CD4-positive, alpha-beta T cell treated with Interleukin-17A for 1 hour (primary cell): ENCODE data around the gene NUP35.
"Not testable (repeated sequence)": the region's sequence is repeated elsewhere in the genome, so short reads cannot be mapped to it uniquely, and the experiment has no call there.

Source experiments
- DNase-seq: peaks from one replicate; pipeline ENCODE4 v3.0.0-alpha.2; 2020

NUP35 gene

GRCh38 chr2:183148955-183149354 lies 24.7 kb downstream of the NUP35 start:
- DNase-seq: no peak

DNA sequence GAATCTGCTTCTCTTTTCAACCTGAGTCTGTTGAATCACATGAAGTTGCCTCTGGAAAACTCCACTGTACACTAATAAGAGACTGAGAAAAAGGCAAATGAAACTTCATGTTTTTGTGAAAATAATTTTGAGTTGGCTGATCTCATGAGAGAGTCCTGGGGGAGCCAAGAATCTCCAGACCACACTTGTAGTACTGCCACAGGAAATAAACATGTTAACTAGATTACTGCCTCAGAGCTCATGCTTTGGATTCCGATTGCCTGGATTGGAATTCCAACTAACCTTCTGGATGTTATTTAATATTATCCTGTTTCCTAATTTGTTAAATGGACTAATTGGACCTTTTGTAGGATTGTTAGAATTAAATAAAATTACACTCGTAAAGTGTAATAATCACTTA lies 25.2 kb downstream of the NUP35 start:
- DNase-seq: no peak

DNA sequence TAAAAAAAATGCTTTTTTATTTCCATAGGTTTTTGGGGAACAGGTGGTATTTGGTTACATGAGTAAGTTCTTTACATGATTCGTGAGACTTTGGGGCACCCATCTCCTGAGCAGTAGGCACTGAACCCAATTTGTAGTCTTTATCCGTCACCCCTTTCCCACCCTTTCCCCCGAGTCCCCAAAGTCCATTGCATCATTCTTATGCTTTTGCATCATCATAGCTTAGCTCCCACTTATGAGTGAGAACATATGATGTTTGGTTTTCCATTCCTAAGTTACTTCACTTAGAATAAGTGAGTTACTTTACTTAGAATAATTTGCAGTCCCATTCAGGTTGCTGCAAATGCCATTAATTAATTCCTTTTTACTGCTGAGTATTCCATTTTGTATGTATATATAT lies 28.0 kb downstream of the NUP35 start:
- not testable (repeated sequence) for DNase-seq

GRCh38 chr2:183153967-183154366 lies 29.7 kb downstream of the NUP35 start:
- DNase-seq: no peak

- not testable (repeated sequence) for DNase-seq
Measured at GRCh38 chr2:183154772-183155171, 30.5 kb downstream of the NUP35 start.

- no peak for DNase-seq
Measured at GRCh38 chr2:183157131-183157530, 32.9 kb downstream of the NUP35 start.

DNA sequence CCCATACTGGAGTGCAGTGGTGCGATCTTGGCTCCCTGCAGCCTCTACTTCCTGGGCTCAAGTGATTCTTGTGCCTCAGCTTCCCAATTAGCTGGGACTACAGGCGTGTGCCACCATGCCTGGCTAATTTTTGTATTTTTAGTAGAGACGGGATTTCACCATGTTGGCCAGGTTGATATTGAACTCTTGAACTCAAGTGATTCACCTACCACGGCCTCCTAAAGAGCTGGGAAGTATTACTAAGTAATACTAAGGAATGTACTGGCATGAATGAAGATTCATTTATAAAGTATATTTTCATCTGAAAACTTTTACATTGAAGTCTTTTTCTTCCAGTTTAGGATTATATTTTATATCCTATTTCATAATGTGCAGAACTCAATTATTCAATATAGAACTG lies 38.1 kb downstream of the NUP35 start:
- DNase-seq: no peak

DNA sequence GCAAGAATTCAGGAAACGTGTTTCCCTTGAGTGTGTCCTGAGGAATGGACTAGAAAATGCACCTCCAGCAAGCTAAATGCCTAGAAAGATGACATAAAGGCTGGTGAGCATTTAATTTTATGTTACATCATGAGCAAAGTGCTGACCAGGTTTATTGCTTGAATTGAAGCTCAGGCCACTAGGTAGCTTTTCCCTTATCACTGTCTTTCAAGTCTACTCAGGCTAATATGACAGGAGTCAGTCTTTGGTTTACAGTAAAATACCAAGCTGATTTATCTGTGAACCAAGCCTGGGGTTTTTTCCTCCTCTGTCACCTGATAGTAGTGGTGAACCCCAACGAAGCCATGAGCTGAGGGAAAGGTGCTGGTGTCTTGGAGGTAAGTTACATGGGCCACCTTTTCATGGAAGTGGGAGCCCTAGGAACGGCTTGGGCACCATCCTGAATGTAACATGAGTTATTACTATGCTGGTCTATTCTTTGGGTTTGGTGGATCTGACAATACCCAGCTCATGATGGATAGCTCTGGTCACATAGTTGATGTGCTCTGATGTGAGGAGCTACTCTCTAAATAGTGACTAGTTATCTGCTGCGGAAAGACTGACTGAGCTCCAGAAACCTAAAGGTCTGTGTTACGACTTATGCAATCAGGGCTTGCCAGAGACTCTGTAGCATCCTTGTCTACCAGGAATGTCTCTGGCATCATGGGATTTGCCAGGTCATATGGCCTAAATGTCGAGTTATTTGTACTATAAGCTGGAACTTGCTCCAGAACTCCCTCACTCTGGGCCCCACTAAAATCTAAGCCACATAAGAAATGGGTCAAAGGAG lies 39.8 kb downstream of the NUP35 start:
- DNase-seq: no peak

DNA sequence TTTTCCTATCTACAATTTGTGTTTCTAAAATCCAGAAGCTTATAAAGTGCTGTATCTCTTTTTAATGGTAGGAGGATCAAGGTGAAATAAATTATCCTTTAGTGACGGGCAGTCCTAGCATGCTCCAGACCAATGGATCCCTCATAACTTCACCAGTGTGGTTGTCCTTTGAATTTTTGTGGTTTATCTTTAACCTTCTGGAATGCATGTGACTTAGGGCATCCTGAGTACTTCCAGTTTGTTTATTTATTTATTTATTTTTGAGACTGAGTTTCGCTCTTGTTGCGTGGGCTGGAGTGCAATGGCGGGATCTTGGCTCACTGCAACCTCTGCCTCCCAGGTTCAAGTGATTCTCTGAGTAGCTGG lies 40.4 kb downstream of the NUP35 start:
- no peak for DNase-seq

DNA sequence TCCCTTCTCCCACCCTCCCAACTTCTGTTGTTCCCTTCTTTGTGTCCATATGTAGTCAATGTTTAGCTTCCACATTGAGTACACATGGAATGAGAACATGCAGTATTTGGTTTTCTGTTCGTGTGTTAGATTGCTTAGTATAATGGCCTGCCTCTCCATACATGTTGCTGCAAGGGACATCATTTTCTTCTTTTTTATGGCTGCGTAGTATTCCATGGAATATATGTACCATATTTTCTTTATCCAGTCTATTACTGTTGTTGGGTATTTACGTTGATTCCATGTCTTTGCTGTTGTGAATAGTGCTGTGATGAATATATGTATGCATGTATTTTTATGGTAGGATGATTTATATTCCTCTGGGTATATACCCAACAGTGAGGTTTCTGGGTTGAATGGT lies 42.0 kb downstream of the NUP35 start:
- no peak for DNase-seq

DNA sequence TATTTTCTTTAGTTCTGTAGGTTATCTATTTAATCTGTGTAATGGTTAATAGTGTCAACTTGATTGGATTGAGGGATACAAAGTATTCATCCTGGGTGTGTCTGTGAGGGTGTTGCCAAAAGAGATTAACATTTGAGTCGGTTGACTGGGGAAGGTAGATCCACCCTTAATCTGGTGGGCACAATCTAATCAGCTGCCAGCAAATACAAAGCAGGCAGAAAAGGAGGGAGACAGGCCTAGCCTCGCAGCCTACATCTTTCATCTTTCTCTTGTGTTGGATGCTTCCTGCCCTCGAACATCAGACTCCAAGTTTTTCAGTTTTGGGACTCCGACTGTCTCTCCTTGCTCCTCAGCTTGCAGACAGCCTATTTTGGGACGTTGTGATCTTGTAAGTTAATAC lies 42.7 kb downstream of the NUP35 start:
- not testable (repeated sequence) for DNase-seq

- DNase-seq: no peak
Measured at GRCh38 chr2:183172220-183172887, 48.1 kb downstream of the NUP35 start.

DNA sequence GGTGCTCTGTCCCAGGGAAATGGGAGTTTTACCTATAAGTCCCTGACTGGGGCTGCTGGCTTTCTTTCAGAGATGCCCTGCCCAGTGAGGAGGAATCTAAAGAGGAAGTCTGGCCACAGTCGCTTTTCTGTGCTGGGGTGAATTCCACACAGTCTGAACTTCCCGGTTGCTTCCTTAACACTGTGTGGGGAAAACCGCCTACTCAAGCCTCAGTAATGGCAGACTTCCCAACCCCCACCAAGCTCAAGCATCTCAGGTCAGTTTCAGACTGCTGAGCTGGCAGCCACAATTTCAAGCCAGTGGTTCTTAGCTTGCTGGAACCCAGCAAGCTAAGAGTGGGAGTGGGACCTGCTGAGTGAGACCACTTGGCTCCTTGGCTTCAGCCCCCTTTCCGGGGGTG lies 54.9 kb downstream of the NUP35 start:
- DNase-seq: no peak

DNA sequence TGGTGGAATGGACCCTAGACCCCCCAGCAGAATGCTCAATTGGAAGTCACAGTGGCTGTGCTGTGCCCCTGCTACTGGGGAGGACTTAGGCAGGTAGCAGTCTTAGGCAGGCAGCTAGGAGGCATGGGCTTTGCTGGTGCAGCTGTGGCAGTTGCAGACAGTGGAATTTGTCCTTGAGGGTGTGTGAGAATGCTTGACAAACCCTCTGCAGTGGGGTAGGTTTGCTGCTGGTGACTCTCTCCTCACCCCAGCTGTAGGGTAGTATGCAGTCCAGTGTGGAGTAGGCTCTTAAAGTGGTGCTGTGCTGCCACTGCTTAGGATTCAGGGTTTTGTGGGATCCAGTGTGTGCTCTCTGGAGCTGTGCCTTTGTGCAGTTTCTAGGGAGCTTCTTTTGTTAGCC lies 61.3 kb downstream of the NUP35 start:
- DNase-seq: no peak

GRCh38 chr2:183186296-183186695 lies 62.1 kb downstream of the NUP35 start:
- no peak for DNase-seq

- DNase-seq: no peak
Measured at GRCh38 chr2:183186766-183187165, 62.5 kb downstream of the NUP35 start.

- DNase-seq: no peak
Measured at GRCh38 chr2:183192343-183192742, 68.1 kb downstream of the NUP35 start.

- DNase-seq: no peak
Measured at GRCh38 chr2:183193904-183194303, 69.7 kb downstream of the NUP35 start.

DNA sequence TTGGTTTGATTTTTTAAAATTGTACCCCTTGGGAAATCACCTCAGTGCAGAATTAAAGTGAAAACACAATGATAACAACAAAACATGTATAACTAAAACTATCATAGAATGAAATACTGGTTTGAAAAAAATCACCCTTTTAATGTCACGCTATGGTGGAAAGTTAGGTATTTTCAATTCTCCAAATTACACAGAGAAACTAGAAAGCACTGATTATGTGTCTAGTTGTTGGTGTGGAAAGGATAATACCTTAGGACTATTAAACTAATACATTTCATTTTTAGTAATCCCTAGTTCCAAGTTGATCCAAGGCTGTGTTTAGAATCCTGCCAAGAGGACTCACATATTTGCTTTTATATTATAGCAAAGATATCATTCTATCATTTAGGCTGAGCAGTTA lies 71.2 kb downstream of the NUP35 start:
- no peak for DNase-seq

- DNase-seq: no peak
Measured at GRCh38 chr2:183195998-183196409, 71.8 kb downstream of the NUP35 start.

- no peak for DNase-seq
Measured at GRCh38 chr2:183204397-183204796, 80.2 kb downstream of the NUP35 start.

- DNase-seq: no peak
Measured at GRCh38 chr2:183207110-183207509, 82.9 kb downstream of the NUP35 start.

DNA sequence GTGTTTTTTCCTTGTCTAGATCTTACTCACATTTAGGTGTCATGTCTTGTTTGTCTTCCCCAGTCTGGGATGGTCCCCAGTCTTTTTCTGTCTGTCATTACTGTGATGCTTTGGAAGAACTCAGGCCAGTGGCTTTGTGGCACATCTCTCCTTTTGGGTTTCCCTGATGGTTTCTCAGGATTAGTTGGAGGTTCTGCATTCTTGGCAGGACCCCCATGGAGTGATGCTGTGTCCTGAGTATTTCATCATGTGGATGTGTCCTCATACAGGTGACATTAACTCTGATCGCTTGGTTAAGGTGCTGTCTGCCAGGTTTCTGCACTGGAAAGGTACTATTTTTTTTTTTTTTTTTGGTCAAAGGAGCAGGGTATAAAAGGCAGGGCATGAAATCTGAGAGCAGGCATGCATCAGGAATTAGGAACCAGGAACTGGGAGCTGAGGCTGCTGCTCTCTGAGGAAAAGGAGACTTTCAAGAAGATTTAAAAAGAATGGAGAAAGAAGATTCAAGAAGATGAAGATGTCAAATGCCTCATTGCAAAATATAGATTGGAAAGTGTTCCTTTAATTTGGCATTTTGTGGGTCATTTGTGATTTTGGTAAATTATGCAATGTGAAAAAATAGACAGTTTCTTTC lies 85.3 kb downstream of the NUP35 start:
- no peak for DNase-seq
